Measurements from ENCODE around the gene INPP5K. TPM values are rescaled to one million over a fixed set of nuclear protein-coding genes. Genes with fewer than 3 reads are reported as not detected.
"Not testable (repeated sequence)": the region's sequence is repeated elsewhere in the genome, so short reads cannot be mapped to it uniquely, and the experiment has no call there.

The INPP5K gene
- 10 to 100 TPM; 59.6 to 76.0 (median 73.1) TPM for total RNA-seq

DNA sequence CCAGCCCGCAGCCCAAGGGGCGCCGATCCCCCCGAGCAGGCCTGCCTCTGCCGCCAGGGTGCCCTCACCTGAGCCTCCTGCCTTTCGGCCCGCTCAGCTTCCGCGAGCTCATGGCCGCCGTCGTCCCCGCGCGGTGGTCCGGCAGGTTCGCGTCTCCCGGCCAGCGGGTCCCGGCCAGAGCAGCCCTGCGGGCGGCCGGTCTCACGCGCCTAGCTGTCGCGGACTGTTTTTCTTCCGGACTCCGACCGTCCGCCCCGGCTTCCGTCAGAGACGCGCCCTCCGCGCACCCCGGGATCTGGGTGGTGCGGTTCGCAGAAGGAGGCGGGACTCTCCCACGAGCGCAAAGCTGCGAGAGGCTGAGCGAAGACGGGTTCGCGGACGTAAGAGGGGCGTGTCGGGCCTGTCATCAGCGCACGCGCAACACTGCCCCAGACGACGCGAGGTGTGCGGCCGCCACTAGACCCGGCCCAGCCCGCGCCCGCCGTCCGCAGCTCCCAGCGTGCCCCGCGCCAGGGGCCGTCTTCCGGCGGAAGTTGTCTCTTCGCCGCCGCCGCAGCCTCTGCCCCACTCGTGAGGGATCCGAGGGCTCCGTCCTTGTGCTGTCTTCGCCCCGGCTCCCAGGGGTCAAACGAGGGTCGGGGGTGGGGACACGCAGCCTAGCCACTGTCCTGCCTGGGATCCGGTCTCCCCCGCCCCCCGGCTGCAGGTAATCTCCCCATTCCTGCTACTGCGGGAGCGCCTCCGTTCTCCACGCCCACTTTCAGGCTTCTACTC lies at the start of gene INPP5K:
Gene INPP5K (minus strand): TSS at position 225 of the 774 bp plus-strand sequence. CDS start 113 bp downstream, at position 112.
- H3K36me3 ChIP-seq: peaks cover 0 to 63% of the 10 kb centered on the region in 2 donors
- TF ChIP-seq EP300 (IDR thresholded peaks at IDR 0.05) (no peak), POLR2A (IDR thresholded peaks at IDR 0.05) (peak; percentile 67 to 80), CTCF (IDR thresholded peaks at IDR 0.05) (peak in 2 of 4 experiments; percentile 21 to 26), POLR2AphosphoS5 (IDR thresholded peaks at IDR 0.05) (peak; percentile 94)
- peaks cover 8 to 54% (median 32%) of the 10 kb centered on the region in 3 donors for H3K4me1 ChIP-seq
- H3K4me3 ChIP-seq: peak within 1 kb of the TSS; percentile 91 to 96
- H3K9me3 ChIP-seq: no peaks in the 10 kb centered on the region
- ATAC-seq: peak; percentile 98
- peak within 1 kb of the TSS; percentile 93 to 99 (median 96) for H3K27ac ChIP-seq
- no peaks in the 10 kb centered on the region for H3K27me3 ChIP-seq
- no CpG with 5 or more reads among the region's 91 CpGs for WGBS, 2 donors (ENCODE audit: low coverage in 1 of 2)

GRCh38 chr17:1565877-1566276 lies 49.5 kb upstream of the INPP5K start:
- WGBS, 2 donors (ENCODE audit: low coverage in 1 of 2): 30 to 50% methylated on average over 3 to 6 of the region's 6 CpGs
- no peaks in the 10 kb centered on the region for H3K9me3 ChIP-seq
- no peak for TF ChIP-seq EP300 (IDR thresholded peaks at IDR 0.05)
- TF ChIP-seq CTCF (IDR thresholded peaks at IDR 0.05): no peak
- TF ChIP-seq POLR2A (IDR thresholded peaks at IDR 0.05): no peak
- no peak for TF ChIP-seq POLR2AphosphoS5 (IDR thresholded peaks at IDR 0.05)
- H3K27ac ChIP-seq: no peak overlapping the region
- H3K27me3 ChIP-seq: peaks cover 11% of the 10 kb centered on the region
- H3K4me3 ChIP-seq: no peak overlapping the region
- H3K36me3 ChIP-seq: no peaks in the 10 kb centered on the region
- H3K4me1 ChIP-seq: peaks cover 0 to 18% (median 11%) of the 10 kb centered on the region in 3 donors
- ATAC-seq: no peak

DNA sequence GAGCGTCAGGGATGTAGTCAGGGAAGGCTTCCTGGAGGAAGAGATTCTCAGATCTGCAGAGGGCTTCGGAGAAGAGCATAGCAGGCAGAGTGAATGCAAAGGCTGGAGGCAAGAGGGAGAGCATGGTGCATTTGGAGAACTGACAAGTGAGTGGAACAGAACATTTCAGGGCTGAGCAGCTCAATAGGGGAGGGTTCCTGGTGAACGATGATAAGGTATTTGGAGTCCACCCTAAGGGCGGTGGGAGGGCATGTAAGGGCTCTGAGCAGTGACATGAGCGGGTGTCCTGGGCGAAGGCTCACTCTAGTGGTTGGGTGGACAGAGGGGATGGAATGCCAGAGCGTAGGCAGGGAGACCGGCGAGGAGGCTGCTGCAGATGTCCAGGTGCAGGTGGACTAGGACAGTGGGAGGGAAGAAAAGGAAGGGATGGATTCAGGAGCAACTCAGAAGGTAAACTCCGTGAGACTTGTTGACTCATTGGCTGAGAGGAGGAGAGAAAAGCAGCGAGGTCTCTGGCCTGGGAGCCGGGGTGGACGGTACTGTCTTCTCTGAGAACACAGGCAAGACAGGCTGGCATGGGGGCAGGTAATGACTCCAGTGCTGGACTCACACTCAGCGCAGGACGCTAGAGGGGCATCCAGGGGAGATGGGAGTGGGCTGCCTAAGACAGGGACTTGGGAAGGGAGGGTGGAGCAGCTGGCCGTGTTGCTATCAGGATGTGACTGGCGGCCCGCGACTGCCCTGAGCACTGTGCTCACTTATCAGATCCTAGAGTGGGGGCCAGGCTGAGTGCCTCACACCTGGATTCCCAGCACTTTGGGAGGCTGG lies 47.6 kb upstream of the INPP5K start:
- WGBS, 2 donors (ENCODE audit: low coverage in 1 of 2): 76 to 77% methylated on average over 11 to 14 of the region's 19 CpGs
- H3K4me1 ChIP-seq: peaks cover 0 to 37% (median 27%) of the 10 kb centered on the region in 3 donors
- H3K36me3 ChIP-seq: no peaks in the 10 kb centered on the region
- TF ChIP-seq CTCF (IDR thresholded peaks at IDR 0.05): no peak
- no peak for TF ChIP-seq EP300 (IDR thresholded peaks at IDR 0.05)
- TF ChIP-seq POLR2A (IDR thresholded peaks at IDR 0.05): no peak
- TF ChIP-seq POLR2AphosphoS5 (IDR thresholded peaks at IDR 0.05): no peak
- no peak for ATAC-seq
- no peaks in the 10 kb centered on the region for H3K9me3 ChIP-seq
- no peaks in the 10 kb centered on the region for H3K27me3 ChIP-seq
- no peak overlapping the region for H3K4me3 ChIP-seq
- H3K27ac ChIP-seq: no peak overlapping the region

DNA sequence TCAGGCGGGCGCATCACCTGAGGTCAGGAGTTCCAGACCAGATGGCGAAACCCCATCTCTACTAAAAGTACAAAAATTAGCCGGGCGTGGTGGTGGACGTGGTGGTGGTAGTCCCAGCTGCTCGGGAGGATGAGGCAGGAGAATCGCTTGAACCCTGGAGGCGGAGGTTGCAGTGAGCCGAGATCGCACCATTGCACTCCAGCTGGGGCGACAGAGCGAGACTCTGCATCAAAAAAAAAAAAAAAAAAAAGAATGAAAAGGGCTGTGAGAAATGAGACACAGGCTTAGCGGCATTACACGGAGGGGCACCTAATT lies 47.0 kb upstream of the INPP5K start:
- not testable (repeated sequence) for H3K9me3 ChIP-seq, H3K36me3 ChIP-seq, H3K27me3 ChIP-seq, H3K4me3 ChIP-seq, H3K27ac ChIP-seq, ATAC-seq
- 88 to 97% methylated on average over 3 to 7 of the region's 15 CpGs for WGBS, 2 donors (ENCODE audit: low coverage in 1 of 2)
- peaks cover 0 to 43% (median 28%) of the 10 kb centered on the region in 3 donors for H3K4me1 ChIP-seq

GRCh38 chr17:1562176-1562643 lies 45.8 kb upstream of the INPP5K start:
- WGBS, 2 donors (ENCODE audit: low coverage in 1 of 2): no CpG with 5 or more reads among the region's 62 CpGs
- peaks cover 0 to 5% of the 10 kb centered on the region in 2 donors for H3K36me3 ChIP-seq
- peak; percentile 76 for ATAC-seq
- no peak for TF ChIP-seq POLR2A (IDR thresholded peaks at IDR 0.05)
- TF ChIP-seq CTCF (IDR thresholded peaks at IDR 0.05): no peak
- no peak for TF ChIP-seq EP300 (IDR thresholded peaks at IDR 0.05)
- no peak for TF ChIP-seq POLR2AphosphoS5 (IDR thresholded peaks at IDR 0.05)
- peaks cover 0 to 53% (median 28%) of the 10 kb centered on the region in 3 donors for H3K4me1 ChIP-seq
- no peaks in the 10 kb centered on the region for H3K27me3 ChIP-seq
- no peaks in the 10 kb centered on the region for H3K9me3 ChIP-seq
- H3K27ac ChIP-seq: peak overlapping the region; percentile 91 to 100 (median 94)
- H3K4me3 ChIP-seq: peak overlapping the region; percentile 92 to 95
